ENCODE measurements around the gene SUMO3.

DNA sequence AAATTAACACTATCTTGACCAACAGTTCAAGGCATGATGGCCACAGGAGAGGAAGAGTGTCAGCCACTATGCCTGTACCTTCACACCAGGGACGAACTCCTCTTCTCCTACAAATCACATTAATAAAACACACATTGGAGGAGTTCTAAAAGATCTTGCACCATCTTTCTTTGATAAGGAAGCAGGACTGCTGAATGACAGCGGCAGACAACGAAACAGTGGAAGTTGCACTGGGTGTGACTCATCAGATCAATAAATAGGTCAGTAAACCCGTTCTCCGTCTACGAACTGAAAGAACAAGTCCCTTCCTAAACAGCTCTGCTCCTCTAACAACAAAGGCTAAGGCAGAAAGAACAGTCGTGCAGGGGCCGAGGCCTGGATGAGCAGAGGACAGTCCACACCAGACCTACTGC lies 39.4 kb downstream of the SUMO3 start:
- TF ChIP-seq, protein P1, sequence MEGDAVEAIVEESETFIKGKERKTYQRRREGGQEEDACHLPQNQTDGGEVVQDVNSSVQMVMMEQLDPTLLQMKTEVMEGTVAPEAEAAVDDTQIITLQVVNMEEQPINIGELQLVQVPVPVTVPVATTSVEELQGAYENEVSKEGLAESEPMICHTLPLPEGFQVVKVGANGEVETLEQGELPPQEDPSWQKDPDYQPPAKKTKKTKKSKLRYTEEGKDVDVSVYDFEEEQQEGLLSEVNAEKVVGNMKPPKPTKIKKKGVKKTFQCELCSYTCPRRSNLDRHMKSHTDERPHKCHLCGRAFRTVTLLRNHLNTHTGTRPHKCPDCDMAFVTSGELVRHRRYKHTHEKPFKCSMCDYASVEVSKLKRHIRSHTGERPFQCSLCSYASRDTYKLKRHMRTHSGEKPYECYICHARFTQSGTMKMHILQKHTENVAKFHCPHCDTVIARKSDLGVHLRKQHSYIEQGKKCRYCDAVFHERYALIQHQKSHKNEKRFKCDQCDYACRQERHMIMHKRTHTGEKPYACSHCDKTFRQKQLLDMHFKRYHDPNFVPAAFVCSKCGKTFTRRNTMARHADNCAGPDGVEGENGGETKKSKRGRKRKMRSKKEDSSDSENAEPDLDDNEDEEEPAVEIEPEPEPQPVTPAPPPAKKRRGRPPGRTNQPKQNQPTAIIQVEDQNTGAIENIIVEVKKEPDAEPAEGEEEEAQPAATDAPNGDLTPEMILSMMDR (IDR thresholded peaks at IDR 0.05; ENCODE audit: insufficient read depth, low read length, poor library complexity, severe bottlenecking) = no peak
- no peak for TF ChIP-seq EZH2phosphoT487 (conservative IDR thresholded peaks at IDR 0.05; ENCODE audit: low read length)
